Measurements from ENCODE around the gene UCP2. TPM values are rescaled to one million over a fixed set of nuclear protein-coding genes. Genes with fewer than 3 reads are reported as not detected.

Gene UCP2
- total RNA-seq, 1 donor from 2014 or later, result 23.4 TPM

DNA sequence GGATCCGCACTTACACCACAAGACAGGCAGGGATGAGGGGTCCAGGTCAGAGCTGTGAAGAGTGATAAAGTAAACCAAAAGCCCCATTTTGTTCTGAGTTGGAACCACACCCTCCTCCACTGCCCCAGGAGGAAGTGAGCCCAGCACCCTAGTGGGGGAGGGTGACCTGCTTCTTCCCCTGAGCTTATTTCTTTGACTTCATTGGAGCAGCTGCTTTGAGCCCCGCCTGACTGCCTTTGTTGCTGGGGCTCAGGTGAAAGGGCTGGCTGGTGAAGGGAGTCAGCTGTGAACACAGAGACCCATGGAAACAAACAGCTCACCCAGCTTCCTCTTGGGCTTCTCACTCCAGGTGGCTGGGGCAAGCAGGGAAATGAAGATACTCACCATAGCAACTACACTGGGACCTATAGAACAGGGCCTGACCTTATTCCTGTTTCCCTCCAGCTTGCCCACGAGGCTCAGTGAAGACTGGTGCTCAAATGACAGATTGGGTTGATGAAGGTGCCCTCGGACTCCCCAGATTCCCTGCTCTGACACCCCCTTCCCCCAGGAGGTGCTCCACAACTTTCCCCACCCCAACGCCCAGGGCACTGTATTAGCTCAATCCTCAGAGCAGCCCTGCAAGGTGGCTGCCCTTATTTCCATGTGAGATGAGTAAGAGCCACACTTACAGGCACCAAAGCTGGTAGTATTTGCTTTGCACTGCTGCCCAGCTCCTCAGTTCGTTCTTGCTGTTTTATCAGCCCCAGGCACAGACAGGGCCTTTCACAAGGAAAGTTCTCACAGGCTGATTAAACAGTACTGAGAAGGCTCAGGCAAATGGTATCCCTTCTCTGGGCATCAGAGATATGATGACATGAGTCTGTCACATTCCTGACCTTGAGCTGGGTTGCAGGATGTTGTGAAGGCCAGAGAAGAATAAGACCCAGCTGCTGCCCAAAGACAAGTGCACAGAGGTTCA is 2.4 kb downstream of the UCP2 start:
- intact Hi-C loops (cut with micrococcal nuclease), result no loop called here
- Histone ChIP-seq H3K27me3 (ENCODE audit: low read depth) (no peaks in the 10 kb centered on the region), H3K27ac (replicated peaks) (peak overlapping the region; percentile 36), H3K4me1 (peaks cover 26% of the 10 kb centered on the region), H3K9me3 (replicated peaks) (no peaks in the 10 kb centered on the region), H3K36me3 (peaks cover 26% of the 10 kb centered on the region), H3K4me3 (peak overlapping the region; percentile 81)
- TF ChIP-seq, protein P1, sequence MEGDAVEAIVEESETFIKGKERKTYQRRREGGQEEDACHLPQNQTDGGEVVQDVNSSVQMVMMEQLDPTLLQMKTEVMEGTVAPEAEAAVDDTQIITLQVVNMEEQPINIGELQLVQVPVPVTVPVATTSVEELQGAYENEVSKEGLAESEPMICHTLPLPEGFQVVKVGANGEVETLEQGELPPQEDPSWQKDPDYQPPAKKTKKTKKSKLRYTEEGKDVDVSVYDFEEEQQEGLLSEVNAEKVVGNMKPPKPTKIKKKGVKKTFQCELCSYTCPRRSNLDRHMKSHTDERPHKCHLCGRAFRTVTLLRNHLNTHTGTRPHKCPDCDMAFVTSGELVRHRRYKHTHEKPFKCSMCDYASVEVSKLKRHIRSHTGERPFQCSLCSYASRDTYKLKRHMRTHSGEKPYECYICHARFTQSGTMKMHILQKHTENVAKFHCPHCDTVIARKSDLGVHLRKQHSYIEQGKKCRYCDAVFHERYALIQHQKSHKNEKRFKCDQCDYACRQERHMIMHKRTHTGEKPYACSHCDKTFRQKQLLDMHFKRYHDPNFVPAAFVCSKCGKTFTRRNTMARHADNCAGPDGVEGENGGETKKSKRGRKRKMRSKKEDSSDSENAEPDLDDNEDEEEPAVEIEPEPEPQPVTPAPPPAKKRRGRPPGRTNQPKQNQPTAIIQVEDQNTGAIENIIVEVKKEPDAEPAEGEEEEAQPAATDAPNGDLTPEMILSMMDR (IDR thresholded peaks at IDR 0.05; ENCODE audit: borderline replicate concordance), result no peak
- no peak for DNase-seq

- Histone ChIP-seq H3K4me1 (peaks cover 26% of the 10 kb centered on the region), H3K27me3 (ENCODE audit: low read depth) (no peaks in the 10 kb centered on the region), H3K4me3 (no peak overlapping the region), H3K36me3 (peaks cover 29% of the 10 kb centered on the region), H3K9me3 (replicated peaks) (no peaks in the 10 kb centered on the region), H3K27ac (replicated peaks) (no peak overlapping the region)
- intact Hi-C loops (cut with micrococcal nuclease), result no loop called here
- DNase-seq, result no peak
- TF ChIP-seq, protein P1 (IDR thresholded peaks at IDR 0.05; ENCODE audit: borderline replicate concordance), result no peak
These were observed 4.0 kb downstream of the UCP2 start for GRCh38 chr11:73978576-73979086.

DNA sequence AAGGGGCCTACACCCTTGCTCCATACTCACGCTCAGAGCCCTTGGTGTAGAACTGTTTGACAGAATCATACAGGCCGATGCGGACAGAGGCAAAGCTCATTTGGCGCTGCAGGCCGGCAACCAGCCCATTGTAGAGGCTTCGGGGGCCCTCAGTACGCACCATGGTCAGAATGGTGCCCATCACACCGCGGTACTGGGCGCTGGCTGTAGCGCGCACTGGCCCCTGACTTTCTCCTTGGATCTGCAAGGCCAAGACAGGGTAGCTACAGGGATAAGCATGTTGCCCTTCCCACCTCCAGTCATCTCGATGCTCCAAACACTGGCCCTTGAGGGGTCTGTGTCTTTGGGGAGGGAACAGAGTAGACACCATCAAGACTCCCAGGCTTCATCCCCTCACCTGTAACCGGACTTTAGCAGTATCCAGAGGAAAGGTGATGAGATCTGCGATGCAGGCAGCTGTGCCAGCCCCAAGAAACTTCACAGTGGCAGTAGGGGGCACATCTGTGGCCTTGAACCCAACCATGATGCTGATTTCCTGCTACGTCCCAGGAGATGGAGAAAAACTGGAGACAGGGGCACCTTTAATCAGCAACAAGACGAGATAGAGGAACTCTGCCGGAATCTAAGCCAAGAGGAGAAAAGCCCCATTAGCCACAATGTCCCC is 4.7 kb downstream of the UCP2 start:
- TF ChIP-seq, protein P1 (IDR thresholded peaks at IDR 0.05; ENCODE audit: borderline replicate concordance), result no peak

DNA sequence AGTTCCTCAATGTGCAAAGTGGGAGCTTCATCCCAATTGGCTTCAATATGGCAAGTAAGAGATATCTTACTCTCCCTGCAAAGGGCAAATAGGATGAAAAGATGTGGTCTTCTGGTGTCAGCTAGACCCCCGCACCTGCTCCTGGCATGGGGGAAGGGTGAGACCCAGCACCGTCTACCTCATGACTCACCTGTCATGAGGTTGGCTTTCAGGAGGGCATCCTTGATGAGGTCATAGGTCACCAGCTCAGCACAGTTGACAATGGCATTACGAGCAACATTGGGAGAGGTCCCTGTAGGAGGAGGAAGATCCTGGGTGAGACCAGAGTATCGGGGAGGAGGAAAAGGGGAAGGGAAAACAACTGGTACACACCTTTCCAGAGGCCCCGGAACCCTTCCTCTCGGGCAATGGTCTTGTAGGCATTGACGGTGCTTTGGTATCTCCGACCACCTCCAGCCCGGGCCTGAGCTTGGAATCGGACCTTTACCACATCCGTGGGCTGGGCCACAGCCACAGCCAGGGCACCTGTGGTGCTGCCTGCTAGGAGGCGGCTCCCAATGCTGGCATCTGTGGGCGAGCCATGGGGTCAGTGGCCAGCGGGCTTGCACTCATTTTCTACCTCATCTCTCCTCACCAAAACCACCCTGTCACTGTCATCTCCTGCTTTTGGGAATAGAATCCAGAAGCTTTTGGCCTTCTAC is 6.0 kb downstream of the UCP2 start:
- no peaks in the 10 kb centered on the region for H3K27me3 ChIP-seq (ENCODE audit: low read depth)
- peaks cover 17% of the 10 kb centered on the region for H3K4me1 ChIP-seq
- H3K27ac ChIP-seq (replicated peaks), result no peak overlapping the region
- TF ChIP-seq, protein P1 (IDR thresholded peaks at IDR 0.05; ENCODE audit: borderline replicate concordance), result no peak
- DNase-seq, result no peak
- peaks cover 29% of the 10 kb centered on the region for H3K36me3 ChIP-seq
- H3K9me3 ChIP-seq (replicated peaks), result no peaks in the 10 kb centered on the region
- H3K4me3 ChIP-seq, result no peak overlapping the region
- intact Hi-C loops (cut with micrococcal nuclease), result no loop called here

More for the DNA sequence above, 4.7 kb downstream of the UCP2 start:
- Histone ChIP-seq H3K9me3 (replicated peaks) (no peaks in the 10 kb centered on the region), H3K4me1 (peaks cover 27% of the 10 kb centered on the region), H3K4me3 (no peak overlapping the region), H3K36me3 (peaks cover 29% of the 10 kb centered on the region), H3K27me3 (ENCODE audit: low read depth) (no peaks in the 10 kb centered on the region), H3K27ac (replicated peaks) (no peak overlapping the region)
- no peak for DNase-seq
- intact Hi-C loops (cut with micrococcal nuclease), result no loop called here

GRCh38 chr11:73975479-73975757 is 7.2 kb downstream of the UCP2 start:
- TF ChIP-seq, protein P1 (IDR thresholded peaks at IDR 0.05; ENCODE audit: borderline replicate concordance), result no peak
- H3K36me3 ChIP-seq, result peaks cover 29% of the 10 kb centered on the region
- peaks cover 17% of the 10 kb centered on the region for H3K4me1 ChIP-seq
- H3K9me3 ChIP-seq (replicated peaks), result no peaks in the 10 kb centered on the region
- no peak overlapping the region for H3K27ac ChIP-seq (replicated peaks)
- intact Hi-C loops (cut with micrococcal nuclease), result no loop called here
- no peak for DNase-seq
- no peaks in the 10 kb centered on the region for H3K27me3 ChIP-seq (ENCODE audit: low read depth)
- no peak overlapping the region for H3K4me3 ChIP-seq
